CD4-positive, alpha-beta T cell treated with Interleukin-15 for 4 hours (primary cell): ENCODE measurements around the gene GNPTAB.
A peak's percentile ranks its signal among the peaks of the same experiment; 100 is the strongest.

Experiments used
- DNase-seq: peaks from one replicate; pipeline ENCODE4 v3.0.0-alpha.2; 2020; ENCODE audit warnings: low spot score

GNPTAB gene

GRCh38 chr12:101772012-101772775 lies 58.6 kb downstream of the GNPTAB start:
- no peak for DNase-seq

GRCh38 chr12:101769865-101770264 lies 60.9 kb downstream of the GNPTAB start:
- no peak for DNase-seq

GRCh38 chr12:101768781-101769180 lies 62.0 kb downstream of the GNPTAB start:
- no peak for DNase-seq

DNA sequence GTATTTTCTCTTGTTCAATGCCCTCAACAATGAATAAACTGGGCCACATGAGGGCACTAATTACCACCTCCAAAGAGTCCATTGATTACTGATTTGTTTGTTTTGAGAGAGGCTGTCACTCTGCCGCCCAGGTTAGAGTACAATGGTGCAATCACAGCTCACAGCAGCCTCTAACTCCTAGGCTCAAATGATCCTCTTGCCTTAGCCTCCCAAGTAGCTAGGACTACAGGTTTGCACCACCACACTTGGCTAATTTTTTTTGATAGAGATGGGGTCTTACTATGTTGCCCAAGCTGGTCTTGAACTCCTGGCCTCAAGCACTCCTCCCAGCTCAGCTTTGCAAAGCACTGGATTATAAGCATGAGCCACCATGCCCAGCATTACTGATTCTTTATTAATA lies 63.2 kb downstream of the GNPTAB start:
- DNase-seq, result no peak

DNA sequence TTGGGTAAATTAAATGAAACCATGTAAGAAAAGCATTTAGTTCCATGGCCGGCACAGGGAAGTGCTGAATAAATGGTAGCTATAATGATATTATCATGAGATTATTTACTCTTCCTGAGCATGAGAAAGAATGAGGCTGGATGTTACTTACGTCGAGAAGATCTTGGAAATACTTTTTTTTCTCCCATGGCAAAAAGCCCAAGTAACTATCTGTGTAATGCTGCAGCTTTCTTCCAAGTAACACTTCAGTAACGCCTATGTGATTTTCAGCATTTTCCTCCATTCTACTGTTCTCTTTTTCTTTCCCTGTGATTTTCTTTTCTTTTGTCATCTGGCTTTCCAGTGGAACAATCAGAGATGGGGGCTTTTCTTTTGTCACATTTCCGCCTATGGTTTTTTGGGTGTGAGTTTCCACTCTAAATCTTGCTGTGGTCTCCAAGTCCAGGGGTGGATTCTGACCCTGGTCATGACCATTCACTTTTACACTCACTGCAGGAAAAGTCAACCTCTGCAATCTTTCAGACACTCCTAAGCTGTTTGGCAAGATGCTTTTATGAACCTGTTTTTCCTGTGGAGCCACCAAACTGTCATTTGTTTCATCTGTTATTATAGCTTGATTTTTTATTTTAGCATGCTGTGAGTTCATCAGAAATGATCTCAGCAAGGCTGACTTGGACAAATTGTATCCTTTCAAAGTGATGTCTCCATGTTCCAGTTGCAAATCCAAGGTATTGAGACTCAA lies 66.5 kb downstream of the GNPTAB start:
- DNase-seq, result no peak

GRCh38 chr12:101763246-101763931 lies 67.4 kb downstream of the GNPTAB start:
- DNase-seq, result no peak

GRCh38 chr12:101761781-101762180 lies 69.0 kb downstream of the GNPTAB start:
- no peak for DNase-seq

GRCh38 chr12:101761350-101761749 lies 69.4 kb downstream of the GNPTAB start:
- no peak for DNase-seq

DNA sequence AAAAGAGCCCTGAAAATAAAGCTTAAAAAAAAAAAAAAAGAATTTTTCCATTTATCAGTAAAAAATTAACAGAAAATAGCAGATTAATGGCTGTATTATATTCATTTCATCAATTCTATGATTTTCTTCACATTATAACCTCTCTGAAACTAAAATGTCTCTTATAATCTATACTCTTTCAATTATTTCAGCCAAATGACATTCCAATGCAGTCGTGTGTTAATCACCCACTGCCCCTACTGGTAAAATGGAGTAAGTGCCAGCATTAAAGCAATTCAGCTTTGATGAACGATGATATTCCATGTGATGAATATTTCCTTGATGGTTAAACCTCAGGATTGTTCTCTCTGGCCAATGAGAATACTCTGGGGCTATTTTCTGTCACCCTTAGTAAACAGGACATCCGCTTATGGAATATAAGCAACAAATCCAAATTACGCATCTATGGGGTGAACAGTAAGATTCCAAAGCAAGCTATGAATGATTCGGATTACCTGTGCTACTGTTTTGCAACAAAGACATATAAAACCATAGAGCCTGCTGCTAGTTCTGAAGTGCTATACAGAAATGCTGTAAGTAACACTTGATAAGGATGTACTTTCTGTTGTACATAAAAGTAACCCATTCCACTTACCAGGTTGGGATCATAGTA lies 71.2 kb downstream of the GNPTAB start:
- DNase-seq, result peak; percentile 52

DNA sequence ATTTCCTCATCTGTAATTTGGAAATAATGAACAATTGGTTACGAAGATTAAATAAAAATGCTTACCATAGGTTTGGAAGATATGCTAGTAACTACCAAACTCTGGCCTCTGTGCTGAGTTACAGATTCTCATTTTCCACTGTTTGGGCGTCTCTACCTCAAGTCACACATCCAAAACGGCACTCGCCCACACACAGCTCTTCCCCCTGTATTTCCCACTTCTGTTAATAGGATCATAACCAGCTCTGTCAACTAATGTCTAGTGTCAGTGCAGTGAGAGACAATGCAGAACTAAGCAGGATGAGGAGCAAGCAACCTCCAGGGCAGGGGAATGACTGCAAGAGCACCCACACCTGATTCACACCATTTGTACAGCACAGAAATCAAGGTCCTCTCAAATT lies 80.6 kb downstream of the GNPTAB start:
- DNase-seq, result no peak

DNA sequence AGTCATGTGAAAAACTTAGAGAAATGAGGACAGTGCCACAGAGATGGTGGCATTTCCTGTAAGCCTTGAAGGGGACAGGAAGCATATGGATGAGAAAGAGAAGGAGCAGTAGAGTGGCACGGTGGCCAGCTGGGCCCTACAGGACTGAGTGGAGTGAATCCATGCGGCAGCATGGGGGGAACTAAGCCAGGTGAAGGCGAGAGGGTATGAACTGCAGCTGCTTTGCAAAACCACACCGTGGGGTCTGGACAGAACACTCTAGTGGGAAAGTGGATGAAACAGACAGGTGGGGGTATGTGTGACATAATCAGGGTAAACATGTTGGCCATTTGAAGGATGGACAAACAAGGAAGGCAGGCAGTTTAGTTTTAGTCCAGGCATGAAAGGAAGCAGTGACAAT lies 81.1 kb downstream of the GNPTAB start:
- no peak for DNase-seq

DNA sequence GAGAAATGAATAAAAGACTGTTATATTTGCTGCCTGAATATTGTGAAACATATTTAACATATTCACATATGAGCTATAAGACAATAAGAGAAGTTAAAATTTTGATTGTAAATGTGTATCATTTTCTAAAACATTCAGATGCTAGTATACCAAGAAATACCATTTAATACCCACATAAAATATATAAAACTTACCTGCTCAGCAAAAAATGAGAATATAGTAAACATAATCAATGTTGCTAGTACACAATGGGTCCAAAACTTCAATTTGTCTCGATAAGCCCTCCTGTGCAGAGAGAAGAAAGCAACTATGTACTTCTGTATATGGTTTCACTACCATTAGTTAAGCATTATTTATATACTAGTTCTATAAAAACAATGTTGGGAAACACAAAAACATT lies 81.9 kb downstream of the GNPTAB start:
- no peak for DNase-seq

DNA sequence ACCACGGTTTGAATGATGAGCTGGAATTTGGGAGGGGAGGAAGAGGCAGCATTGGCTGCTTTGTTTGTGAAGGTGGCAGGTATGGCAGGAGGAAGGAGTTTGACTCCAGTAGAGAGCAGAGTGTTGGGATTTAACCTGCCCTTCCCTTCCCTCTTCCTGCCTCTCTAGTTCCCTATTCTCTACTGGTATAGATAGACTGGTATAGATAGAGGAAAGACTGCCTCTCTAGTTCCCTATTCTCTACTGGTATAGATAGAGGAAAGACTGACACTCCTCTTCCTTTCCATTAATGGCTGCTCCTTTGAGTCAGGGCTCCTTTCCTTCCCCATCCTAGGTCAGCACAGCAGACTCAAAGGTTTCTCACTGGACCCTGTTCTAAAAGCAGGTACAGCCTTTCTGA lies 83.1 kb downstream of the GNPTAB start:
- DNase-seq, result no peak

- DNase-seq, result no peak
Observed at GRCh38 chr12:101746661-101747060, 84.1 kb downstream of the GNPTAB start.

GRCh38 chr12:101746196-101746595 lies 84.6 kb downstream of the GNPTAB start:
- no peak for DNase-seq

- DNase-seq, result no peak
Observed at GRCh38 chr12:101745481-101745880, 85.3 kb downstream of the GNPTAB start.

- no peak for DNase-seq
Observed at GRCh38 chr12:101743724-101744472, 86.9 kb downstream of the GNPTAB start.

DNA sequence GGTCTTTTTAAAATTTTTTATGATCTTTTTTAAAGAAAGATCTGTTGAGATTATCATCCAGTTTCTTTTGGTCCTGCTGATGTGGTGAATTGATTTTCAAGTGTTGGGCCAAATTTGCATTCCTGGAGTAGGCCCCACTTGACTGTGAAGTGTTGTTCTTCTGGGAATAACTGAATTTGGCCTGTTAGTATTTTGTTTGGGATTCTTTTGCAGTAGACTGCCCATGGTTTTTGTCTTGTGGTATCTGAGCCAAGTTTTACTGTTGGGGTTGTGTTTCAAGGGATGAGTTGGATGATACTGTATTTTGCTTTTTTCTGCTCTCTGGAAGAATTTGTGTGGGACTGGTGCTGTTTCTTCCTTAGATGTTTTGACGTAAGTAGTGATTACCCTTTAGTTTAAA lies 87.5 kb downstream of the GNPTAB start:
- DNase-seq, result no peak

- no peak for DNase-seq
Observed at GRCh38 chr12:101740980-101741379, 89.8 kb downstream of the GNPTAB start.

DNA sequence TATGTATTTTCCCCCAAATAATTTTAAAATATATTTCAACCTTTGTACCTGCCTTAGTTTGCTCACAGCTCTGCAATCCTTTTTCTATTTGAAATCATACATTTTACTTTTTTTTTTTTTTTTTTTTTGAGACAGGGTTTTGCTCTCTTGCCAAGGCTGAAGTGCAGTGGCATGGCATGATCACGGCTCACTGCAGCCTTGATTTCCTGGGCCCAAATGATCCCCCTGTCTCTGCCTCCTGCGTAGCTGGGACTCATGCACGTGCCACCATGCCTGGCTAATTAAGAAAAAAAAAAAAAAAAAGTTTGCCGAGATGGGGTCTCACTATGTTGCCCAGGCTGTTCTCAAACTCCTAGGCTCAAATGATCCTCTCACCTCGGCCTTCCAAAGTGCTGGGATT lies 90.2 kb downstream of the GNPTAB start:
- DNase-seq, result no peak

- DNase-seq, result no peak
Observed at GRCh38 chr12:101738920-101739665, 91.7 kb downstream of the GNPTAB start, which contains the start of gene SYCP3. SYCP3 (minus strand) TSS chr12:101739462; CDS start chr12:101737935, 1,527 bp downstream.
